PC-3 (cell line): ENCODE measurements around the gene SIVA1. TPM values are rescaled to one million over a fixed set of nuclear protein-coding genes. Genes with fewer than 3 reads are reported as not detected.

Experiments
- ATAC-seq: fragments of 200-7000 bp; cut with Tn5 transposase; 2 replicates; pipeline ENCODE4 v1.9.1; 2020; ENCODE audit warnings: mild to moderate bottlenecking, moderate library complexity
- BruUV-seq: library from RNA; stranded (reverse); fragments of 400-500 nt; replicated peaks from 2 replicates; lab custom pipeline; 2021; lab: Mats Ljungman, UMichigan
- CTCF ChIA-PET: fragments of 300-600 bp; sonication (Branson Sonifier 250); formaldehyde crosslinking; loops from one replicate; lab custom pipeline; 2022; ENCODE audit warnings: antibody characterized with exemption; lab: Charles Lee
- POLR2A ChIA-PET: fragments of 300-600 bp; sonication (Branson Sonifier 250); formaldehyde crosslinking; loops from one replicate; lab custom pipeline; 2022; ENCODE audit warnings: antibody characterized with exemption; ENCODE audit not compliant: unreplicated experiment; lab: Charles Lee
- DNase-seq: peaks from one replicate; pipeline ENCODE4 v3.0.0-alpha.2; 2015
- H2AFZ ChIP-seq: fragments of 300-600 bp; sonication (generic); 2 replicates; pipeline ENCODE4 v1.6.0; 2016; ENCODE audit warnings: antibody characterized with exemption, low read length
- H3F3A ChIP-seq: fragments of 300-600 bp; sonication (generic); one replicate; pipeline ENCODE4 v1.6.0; 2017; ENCODE audit warnings: antibody characterized with exemption, low read length, control low read depth, mild to moderate bottlenecking; ENCODE audit not compliant: unreplicated experiment
- H3K27ac ChIP-seq: fragments of 300-600 bp; sonication (generic); 2 replicates; pipeline ENCODE4 v1.5.1; 2016; ENCODE audit warnings: mild to moderate bottlenecking, low read length
- H3K27me3 ChIP-seq: fragments of 300-600 bp; sonication (generic); 2 replicates; pipeline ENCODE4 v1.6.1; 2016; ENCODE audit warnings: low read length, mixed read lengths
- H3K36me3 ChIP-seq: fragments of 300-600 bp; sonication (generic); 2 replicates; pipeline ENCODE4 v1.6.1; 2016; ENCODE audit warnings: low read depth, mixed run types, low read length, mixed read lengths
- H3K4me1 ChIP-seq: fragments of 300-600 bp; sonication (generic); 2 replicates; pipeline ENCODE4 v1.5.1; 2016; ENCODE audit warnings: low read length; ENCODE audit not compliant: insufficient read depth
- H3K4me2 ChIP-seq: fragments of 300-600 bp; sonication (generic); 2 replicates; pipeline ENCODE4 v1.6.0; 2016; ENCODE audit warnings: low read length
- H3K4me3 ChIP-seq: fragments of 300-600 bp; sonication (generic); 2 replicates; pipeline ENCODE4 v1.5.1; 2016; ENCODE audit warnings: mild to moderate bottlenecking, low read length, mixed read lengths
- H3K79me2 ChIP-seq: fragments of 300-600 bp; sonication (generic); 2 replicates; pipeline ENCODE4 v1.6.1; 2017; ENCODE audit warnings: low read length, mixed read lengths
- H3K9ac ChIP-seq: fragments of 300-600 bp; sonication (generic); 2 replicates; pipeline ENCODE4 v1.6.0; 2016; ENCODE audit warnings: mild to moderate bottlenecking, low read length
- H3K9me2 ChIP-seq: fragments of 300-600 bp; sonication (generic); replicated peaks from 2 replicates; pipeline ENCODE4 v1.6.1; 2016; ENCODE audit warnings: mixed run types, low read length, mixed read lengths
- H3K9me3 ChIP-seq: fragments of 300-600 bp; sonication (generic); 2 replicates; pipeline ENCODE4 v1.6.1; 2016; ENCODE audit warnings: low read length, mixed read lengths
- H4K20me1 ChIP-seq: fragments of 300-600 bp; sonication (generic); 2 replicates; pipeline ENCODE4 v1.6.1; 2016; ENCODE audit warnings: low read length, mixed read lengths
- EZH2 ChIP-seq: fragments of 300-600 bp; sonication (generic); IDR thresholded peaks from one replicate; pipeline ENCODE4 v1.6.1; 2017; ENCODE audit warnings: antibody characterized with exemption, mild to moderate bottlenecking, low read length; ENCODE audit not compliant: unreplicated experiment
- EZH2phosphoT487 ChIP-seq: fragments of 300-600 bp; sonication (generic); IDR thresholded peaks from 2 replicates; pipeline ENCODE4 v1.6.1; 2018; ENCODE audit warnings: mild to moderate bottlenecking, antibody characterized with exemption, low read length, borderline replicate concordance
- intact Hi-C: fragments of 100-400 bp; cut with micrococcal nuclease; formaldehyde crosslinking; loops from 2 replicates; pipeline ENCODE4 v1.9.0; 2023
- total RNA-seq: library from RNA; depleted of rRNA; stranded (reverse); fragments of >200 nt; gene quantifications from 2 replicates; pipeline ENCODE4 v1.2.3, GENCODE V29; 2014
- TF ChIP-seq, protein P1 (sequence below): fragments of 300-600 bp; sonication (generic); conservative IDR thresholded peaks from 2 replicates; pipeline ENCODE4 v1.5.1; 2017; ENCODE audit warnings: antibody characterized with exemption, low read depth, mild to moderate bottlenecking, low read length

The SIVA1 gene
- total RNA-seq, 1 experiment from 2014 or later: 375 TPM

DNA sequence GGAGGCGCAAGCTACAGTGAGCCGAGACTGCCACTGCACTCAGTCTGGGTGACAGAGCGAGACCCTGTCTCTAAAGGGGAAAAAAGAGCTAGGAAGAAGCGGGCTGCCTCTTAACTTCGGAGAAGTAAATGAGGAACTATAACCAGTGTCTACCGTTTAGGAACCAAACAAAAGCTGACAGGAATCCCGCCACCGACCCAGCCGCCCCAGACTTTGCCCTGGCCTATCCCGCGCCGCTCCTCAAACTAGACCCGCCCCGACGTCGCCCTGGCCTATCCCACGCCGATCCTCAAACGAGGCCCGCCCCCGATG, 568 bp upstream of the SIVA1 start:
- intact Hi-C loops: no loop called here
- H3K9me3 ChIP-seq: no peaks in the 10 kb centered on the region
- POLR2A ChIA-PET: interaction anchor here (0.6 to 1.2 kb wide), 3 partner anchors 74 to 758 kb away, joined by 3 to 18 read pairs (median 8); no protein-coding TSS in a partner anchor

DNA sequence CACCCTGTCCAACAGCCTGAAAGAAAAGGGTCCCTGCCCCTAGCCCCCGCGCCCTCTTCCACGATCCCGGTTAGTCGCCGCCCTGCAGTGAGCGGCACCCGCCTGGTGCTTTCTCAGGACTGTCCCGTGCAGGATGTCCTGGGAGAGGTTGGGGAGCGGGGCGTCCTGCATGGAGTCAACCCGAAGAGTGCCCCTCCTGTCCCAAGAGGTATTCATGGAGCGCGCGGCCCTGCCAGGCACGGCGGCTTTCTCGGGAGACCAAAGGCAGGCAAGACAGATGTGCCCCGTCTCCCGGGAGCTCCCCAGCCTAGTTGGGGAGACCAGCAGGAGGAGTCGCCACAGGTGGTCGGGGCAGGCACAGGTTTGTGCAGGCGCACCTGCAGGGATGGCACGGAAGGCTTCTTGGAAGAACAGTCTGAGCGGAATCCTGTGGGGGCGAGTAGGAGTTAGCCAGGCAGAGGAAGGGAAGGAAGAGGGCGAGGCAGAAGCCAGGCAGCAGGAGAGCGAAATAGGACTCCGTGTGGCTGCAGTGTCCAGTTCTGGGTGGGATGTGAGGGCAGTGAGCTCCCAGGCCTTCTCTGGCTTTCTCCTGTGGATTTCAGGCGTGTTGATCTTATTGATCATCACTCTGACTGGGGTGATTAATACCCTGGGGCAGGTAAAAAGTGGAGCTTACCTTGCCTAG, 723 bp downstream of the SIVA1 start:
- H3K27ac ChIP-seq: peak overlapping the region; percentile 54
- DNase-seq: peak; percentile 23
- H3K9ac ChIP-seq: peak overlapping the region; percentile 99
- peaks cover 49% of the 10 kb centered on the region for H3K79me2 ChIP-seq
- no peaks in the 10 kb centered on the region for H3K9me2 ChIP-seq
- peaks cover 23% of the 10 kb centered on the region for H4K20me1 ChIP-seq
- H3F3A ChIP-seq: no peaks in the 10 kb centered on the region
- no peaks in the 10 kb centered on the region for H3K9me3 ChIP-seq
- H3K4me1 ChIP-seq: peaks cover 32% of the 10 kb centered on the region
- TSS peak; percentile 55 for BruUV-seq
- TF ChIP-seq, protein P1, sequence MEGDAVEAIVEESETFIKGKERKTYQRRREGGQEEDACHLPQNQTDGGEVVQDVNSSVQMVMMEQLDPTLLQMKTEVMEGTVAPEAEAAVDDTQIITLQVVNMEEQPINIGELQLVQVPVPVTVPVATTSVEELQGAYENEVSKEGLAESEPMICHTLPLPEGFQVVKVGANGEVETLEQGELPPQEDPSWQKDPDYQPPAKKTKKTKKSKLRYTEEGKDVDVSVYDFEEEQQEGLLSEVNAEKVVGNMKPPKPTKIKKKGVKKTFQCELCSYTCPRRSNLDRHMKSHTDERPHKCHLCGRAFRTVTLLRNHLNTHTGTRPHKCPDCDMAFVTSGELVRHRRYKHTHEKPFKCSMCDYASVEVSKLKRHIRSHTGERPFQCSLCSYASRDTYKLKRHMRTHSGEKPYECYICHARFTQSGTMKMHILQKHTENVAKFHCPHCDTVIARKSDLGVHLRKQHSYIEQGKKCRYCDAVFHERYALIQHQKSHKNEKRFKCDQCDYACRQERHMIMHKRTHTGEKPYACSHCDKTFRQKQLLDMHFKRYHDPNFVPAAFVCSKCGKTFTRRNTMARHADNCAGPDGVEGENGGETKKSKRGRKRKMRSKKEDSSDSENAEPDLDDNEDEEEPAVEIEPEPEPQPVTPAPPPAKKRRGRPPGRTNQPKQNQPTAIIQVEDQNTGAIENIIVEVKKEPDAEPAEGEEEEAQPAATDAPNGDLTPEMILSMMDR: no peak
- TF ChIP-seq EZH2 (no peak), EZH2phosphoT487 (no peak)
- ChIA-PET POLR2A (no interaction called here), CTCF (interaction anchor here (0.7 kb wide), 1 partner anchor 41 kb away, joined by 3 read pairs; no protein-coding TSS in a partner anchor)
- intact Hi-C loops: no loop called here
- peak overlapping the region; percentile 100 for H3K4me3 ChIP-seq
- H2AFZ ChIP-seq: peak overlapping the region; percentile 73; the same call in 1 of the 2 replicates
- peak overlapping the region; percentile 94 for H3K4me2 ChIP-seq
- no peak for ATAC-seq
- peaks cover 14% of the 10 kb centered on the region; the same call in 1 of the 2 replicates for H3K36me3 ChIP-seq
- H3K27me3 ChIP-seq: no peaks in the 10 kb centered on the region

More for the DNA sequence above, 568 bp upstream of the SIVA1 start:
- Histone ChIP-seq H3K27ac (peak overlapping the region; percentile 32), H3K27me3 (no peaks in the 10 kb centered on the region), H4K20me1 (peaks cover 23% of the 10 kb centered on the region), H3K4me3 (peak overlapping the region; percentile 64), H3F3A (no peaks in the 10 kb centered on the region), H2AFZ (peak overlapping the region; percentile 78), H3K9me2 (no peaks in the 10 kb centered on the region), H3K4me2 (peak overlapping the region; percentile 85), H3K9ac (peak overlapping the region; percentile 82), H3K36me3 (peaks cover 14% of the 10 kb centered on the region; the same call in 1 of the 2 replicates), H3K79me2 (peaks cover 44% of the 10 kb centered on the region), H3K4me1 (peaks cover 32% of the 10 kb centered on the region)
- TSS peak; percentile 31 for BruUV-seq
- peak; percentile 80 for ATAC-seq
- TF ChIP-seq EZH2 (no peak), EZH2phosphoT487 (no peak)
- TF ChIP-seq, protein P1: no peak
- CTCF ChIA-PET: interaction anchor here (0.6 kb wide), 2 partner anchors 74 to 218 kb away, joined by 3 read pairs; no protein-coding TSS in a partner anchor
- DNase-seq: no peak
